ENCODE results near the gene CEP112.

DNA sequence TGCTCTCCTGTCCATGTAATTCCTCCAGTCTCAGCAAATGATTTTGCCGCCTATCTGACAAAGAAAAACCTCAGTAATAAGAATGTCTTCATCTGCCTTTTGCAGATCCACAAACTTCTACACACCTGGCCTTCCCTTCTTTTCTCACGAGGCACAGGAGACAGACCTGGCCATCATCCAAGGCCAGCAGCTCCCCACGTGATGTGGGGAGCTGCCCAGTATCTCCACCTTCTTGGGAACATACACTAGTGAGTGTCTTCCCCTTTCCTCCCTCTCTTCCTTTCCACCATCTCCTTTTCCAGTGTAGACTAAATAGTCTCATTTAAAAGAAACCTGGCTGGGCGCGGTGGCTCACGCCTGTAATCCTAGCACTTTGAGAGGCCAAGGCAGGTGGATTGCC lies 274.4 kb downstream of the CEP112 start:
- TF ChIP-seq CTCF (IDR thresholded peaks at IDR 0.05; ENCODE audit: insufficient read depth, low read length, poor library complexity, severe bottlenecking): no peak
- TF ChIP-seq EZH2phosphoT487 (conservative IDR thresholded peaks at IDR 0.05; ENCODE audit: low read length): no peak

Measured in SU-DHL-6 (cell line).